Retinal pigment epithelial cell (primary cell): ENCODE measurements around the gene PGRMC2.

Source experiments
- DNase-seq: peaks from one replicate; pipeline ENCODE4 v3.0.0-alpha.2; 2010; ENCODE audit warnings: low read depth
- H3K4me3 ChIP-seq: 2 replicates; pipeline ENCODE4 v1.5.1; 2011; ENCODE audit warnings: mild to moderate bottlenecking, low read length, control low read depth, moderate library complexity
- TF ChIP-seq, protein P1 (sequence below): conservative IDR thresholded peaks from 2 replicates; pipeline ENCODE4 v1.5.1; 2011; ENCODE audit warnings: low read depth, low read length, control low read depth, inconsistent platforms

PGRMC2 gene

DNA sequence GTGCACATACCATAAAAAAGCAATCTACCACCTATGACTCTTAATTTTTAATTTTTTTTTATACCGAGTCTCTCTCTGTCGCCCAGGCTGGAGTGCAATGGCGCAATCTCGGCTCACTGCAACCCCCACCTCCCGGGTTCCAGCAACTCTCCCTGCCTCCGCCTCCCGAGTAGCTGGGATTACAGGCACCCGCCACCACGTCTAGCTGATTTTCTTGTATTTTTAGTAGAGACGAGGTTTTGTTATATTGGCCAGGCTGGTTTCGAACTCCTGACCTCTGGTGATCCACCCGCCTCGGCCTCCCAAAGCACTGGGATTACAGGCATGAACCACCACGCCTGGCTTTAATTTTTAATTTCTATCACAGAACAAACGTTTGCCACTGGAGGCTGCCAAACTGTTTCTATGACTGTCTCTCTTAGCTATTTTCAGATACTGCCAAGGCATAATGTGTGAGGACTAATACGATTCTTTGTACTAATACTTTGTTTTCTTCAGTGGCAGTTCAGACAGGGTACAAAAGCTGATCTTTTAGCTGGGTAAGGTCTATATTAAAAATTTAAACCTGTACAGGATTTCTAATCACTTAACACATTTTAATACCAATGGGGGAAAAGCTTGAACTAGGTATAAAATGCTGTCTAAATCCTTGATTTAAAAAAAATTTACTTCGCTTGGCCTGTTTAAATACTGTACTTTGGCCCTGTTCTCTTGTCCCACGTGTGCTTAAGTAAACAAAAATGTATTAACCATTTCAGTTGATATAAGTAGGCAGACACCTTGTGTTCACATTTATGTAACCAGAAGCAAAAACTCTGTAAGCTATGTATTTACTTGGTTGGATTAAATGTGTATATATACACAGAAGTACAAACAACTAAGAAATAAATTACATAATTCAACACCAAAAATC lies 2.3 kb downstream of the PGRMC2 start:
- TF ChIP-seq, protein P1, sequence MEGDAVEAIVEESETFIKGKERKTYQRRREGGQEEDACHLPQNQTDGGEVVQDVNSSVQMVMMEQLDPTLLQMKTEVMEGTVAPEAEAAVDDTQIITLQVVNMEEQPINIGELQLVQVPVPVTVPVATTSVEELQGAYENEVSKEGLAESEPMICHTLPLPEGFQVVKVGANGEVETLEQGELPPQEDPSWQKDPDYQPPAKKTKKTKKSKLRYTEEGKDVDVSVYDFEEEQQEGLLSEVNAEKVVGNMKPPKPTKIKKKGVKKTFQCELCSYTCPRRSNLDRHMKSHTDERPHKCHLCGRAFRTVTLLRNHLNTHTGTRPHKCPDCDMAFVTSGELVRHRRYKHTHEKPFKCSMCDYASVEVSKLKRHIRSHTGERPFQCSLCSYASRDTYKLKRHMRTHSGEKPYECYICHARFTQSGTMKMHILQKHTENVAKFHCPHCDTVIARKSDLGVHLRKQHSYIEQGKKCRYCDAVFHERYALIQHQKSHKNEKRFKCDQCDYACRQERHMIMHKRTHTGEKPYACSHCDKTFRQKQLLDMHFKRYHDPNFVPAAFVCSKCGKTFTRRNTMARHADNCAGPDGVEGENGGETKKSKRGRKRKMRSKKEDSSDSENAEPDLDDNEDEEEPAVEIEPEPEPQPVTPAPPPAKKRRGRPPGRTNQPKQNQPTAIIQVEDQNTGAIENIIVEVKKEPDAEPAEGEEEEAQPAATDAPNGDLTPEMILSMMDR = peak; percentile 11
- DNase-seq = no peak
- H3K4me3 ChIP-seq = peak overlapping the region; percentile 74

DNA sequence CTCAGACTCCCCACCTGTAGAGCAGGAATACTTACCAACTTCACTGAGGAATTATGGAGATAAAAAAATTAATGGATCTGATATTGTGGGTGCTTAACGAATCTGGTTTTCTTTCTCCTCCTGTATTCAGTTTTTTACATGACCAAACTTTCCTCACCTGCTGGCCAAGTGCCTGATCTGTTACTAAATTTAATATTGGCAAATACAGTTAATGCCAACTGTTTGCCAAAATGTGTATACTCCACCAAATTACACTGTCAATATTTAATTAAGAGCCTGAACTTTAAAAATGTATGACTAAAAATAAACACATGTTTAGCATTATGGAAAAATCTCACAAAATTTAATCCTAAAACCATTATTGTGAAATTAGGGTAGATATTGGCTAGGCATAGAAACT lies 3.3 kb downstream of the PGRMC2 start:
- TF ChIP-seq, protein P1 = no peak
- DNase-seq = no peak
- peak overlapping the region; percentile 74 for H3K4me3 ChIP-seq

DNA sequence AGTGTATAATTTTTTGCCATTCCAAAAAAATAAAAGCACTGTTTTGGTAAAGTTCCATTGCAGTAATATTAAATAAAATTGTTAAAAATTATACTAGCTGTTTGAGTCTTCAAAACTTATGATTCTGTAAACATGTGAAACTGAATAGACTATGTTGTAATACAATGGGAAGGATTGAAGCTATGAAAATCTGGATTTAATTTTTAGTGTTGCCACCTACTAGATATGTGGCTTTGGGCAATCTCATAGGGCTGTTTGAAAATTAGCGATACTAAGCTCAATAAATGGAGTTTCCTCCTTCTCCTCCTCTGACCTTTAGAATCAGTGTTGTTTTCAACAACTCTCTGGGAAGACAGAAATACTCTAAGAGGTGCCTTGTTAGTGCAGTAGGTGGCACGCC lies 4.5 kb downstream of the PGRMC2 start:
- TF ChIP-seq, protein P1 = no peak
- no peak overlapping the region for H3K4me3 ChIP-seq
- DNase-seq = no peak

DNA sequence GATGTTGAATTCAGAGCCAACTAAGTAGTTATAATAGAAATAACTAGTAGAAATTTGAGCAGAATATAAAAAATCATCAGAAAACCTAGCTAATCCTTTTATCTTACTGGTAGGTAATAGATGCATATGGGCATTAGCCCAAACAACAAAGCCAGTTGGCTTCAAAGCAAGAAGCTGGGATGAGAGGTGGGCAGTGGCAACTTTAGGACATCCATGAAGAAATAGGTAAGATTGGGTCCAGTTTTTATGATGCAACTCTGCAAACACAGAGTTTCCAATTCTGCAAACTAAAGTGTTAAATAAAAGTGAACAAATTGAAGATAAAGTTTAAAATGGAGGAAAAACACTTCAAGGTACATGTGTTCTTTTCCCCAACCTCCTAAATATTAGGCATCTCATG lies 5.1 kb downstream of the PGRMC2 start:
- no peak for DNase-seq
- no peak overlapping the region for H3K4me3 ChIP-seq
- TF ChIP-seq, protein P1 = no peak

DNA sequence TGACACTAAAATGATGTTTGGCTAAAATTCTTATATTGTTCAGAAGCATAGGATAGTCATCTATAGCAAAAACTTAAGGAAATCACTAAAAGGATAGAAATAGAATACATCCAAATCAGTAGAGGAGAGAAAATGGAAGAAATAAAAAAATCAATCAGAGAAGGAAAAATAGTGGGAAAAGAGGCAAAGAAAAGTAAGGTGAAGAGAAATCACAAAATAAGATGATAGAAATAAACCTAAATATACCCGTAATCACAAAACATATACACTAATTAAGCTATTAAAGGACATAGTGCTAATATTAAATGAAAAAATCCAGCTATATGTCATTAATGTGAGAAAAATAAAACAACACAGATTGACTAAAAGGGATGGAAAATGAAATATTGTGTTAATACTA lies 6.3 kb downstream of the PGRMC2 start:
- TF ChIP-seq, protein P1 = no peak
- DNase-seq = no peak
- H3K4me3 ChIP-seq = no peak overlapping the region

DNA sequence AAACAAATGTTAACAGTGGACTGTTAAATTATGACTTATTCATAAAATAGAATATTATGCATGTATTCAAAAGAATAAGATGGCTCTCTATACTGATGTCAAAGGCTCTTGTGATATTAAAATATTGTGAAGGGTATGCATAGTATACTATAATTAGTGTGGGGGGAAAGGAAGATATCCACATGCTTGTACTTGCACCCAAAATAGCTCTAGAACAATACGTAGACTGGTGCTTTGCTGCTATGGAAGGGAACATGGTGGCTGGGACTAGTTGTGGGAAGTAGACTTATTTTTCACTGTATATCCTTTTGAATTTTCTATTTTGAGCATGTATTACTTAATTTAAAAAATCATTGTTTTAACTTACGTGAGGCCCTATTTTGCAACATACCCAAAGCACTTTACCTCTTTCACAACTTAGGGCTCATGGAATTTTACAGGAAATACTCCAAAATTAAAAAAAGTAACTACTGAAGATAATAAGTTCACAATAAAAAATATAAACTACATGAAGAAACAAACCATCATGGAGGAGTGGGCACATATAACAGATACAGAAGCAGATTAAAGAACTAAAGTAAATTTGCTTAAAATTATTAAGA lies 7.9 kb downstream of the PGRMC2 start:
- H3K4me3 ChIP-seq = no peak overlapping the region
- TF ChIP-seq, protein P1 = no peak
- no peak for DNase-seq

DNA sequence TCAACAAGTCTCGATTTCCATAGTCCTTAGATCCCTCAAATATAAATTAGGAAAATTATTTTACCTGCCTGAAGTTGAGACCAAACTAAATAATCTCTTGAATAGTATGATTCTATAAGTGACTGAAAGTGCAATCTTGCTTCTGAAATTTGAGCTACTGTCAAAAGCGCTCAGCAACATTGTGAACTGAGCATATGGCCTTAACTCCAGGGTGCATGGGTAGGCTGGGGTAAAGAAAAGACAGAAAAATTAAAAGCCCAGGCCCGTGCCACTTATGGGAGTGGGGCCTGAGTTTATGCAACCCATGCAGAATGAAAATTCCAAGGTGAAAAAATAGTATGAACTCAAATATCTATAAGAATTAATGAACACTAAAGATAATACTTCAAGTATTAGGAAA lies 9.8 kb downstream of the PGRMC2 start:
- TF ChIP-seq, protein P1 = no peak
- no peak overlapping the region for H3K4me3 ChIP-seq
- no peak for DNase-seq
